PFSK-1 (cell line): ENCODE results near the gene ZNF737. TPM values are rescaled to one million over a fixed set of nuclear protein-coding genes. Genes with fewer than 3 reads are reported as not detected.

Source experiments
- FOXP2 ChIP-seq: optimal IDR thresholded peaks from 2 replicates; pipeline ENCODE3; 2011; ENCODE audit warnings: borderline replicate concordance, control low read depth, inconsistent platforms; ENCODE audit not compliant: insufficient read depth; ENCODE audit errors: extremely low read length, extremely low read depth
- POLR2AphosphoS5 ChIP-seq: IDR thresholded peaks from 2 replicates; pipeline ENCODE4 v1.6.1; 2012; ENCODE audit warnings: low read depth, mild to moderate bottlenecking, control low read depth, low read length, moderate library complexity
- REST ChIP-seq, 2 experiments: IDR thresholded peaks; 2 replicates each; pipeline versions ENCODE4 v1.6.1 to v1.8.0; 2011 to 2012; ENCODE audit warnings: low read depth in 2 of 2, low read length in 2 of 2, control low read depth in 1 of 2, inconsistent platforms in 1 of 2, mild to moderate bottlenecking in 1 of 2, moderate library complexity in 1 of 2; ENCODE audit not compliant: insufficient read depth in 1 of 2
- SIN3A ChIP-seq: IDR thresholded peaks from 2 replicates; pipeline ENCODE4 v1.6.1; 2012; ENCODE audit warnings: mild to moderate bottlenecking, low read length, moderate library complexity, borderline replicate concordance; ENCODE audit not compliant: insufficient read depth
- TAF1 ChIP-seq: IDR thresholded peaks from 2 replicates; pipeline ENCODE4 v1.6.1; 2012; ENCODE audit warnings: low read length, control low read depth, borderline replicate concordance; ENCODE audit not compliant: insufficient read depth
- polyA plus RNA-seq: library from polyadenylated mRNA; unstranded; fragments of >200 nt; gene quantifications from one replicate; pipeline ENCODE4 v1.2.1, GENCODE V29; 2012; ENCODE audit warnings: low read depth, missing spikeins; ENCODE audit not compliant: insufficient read length

ZNF737 gene
- 0.30 TPM for polyA plus RNA-seq

- TF ChIP-seq POLR2AphosphoS5 (peak; percentile 71), TAF1 (peak; percentile 71; the same call in 1 of the 2 replicates), REST (IDR thresholded peaks at IDR 0.05; ENCODE audit: insufficient read depth in 1 of 2, low read depth in 2 of 2, low read length in 2 of 2) (no peak), SIN3A (no peak), FOXP2 (no peak)
Measured at GRCh38 chr19:20565321-20566018, at the start of gene ZNF737. Gene ZNF737, minus strand, starts transcription at chr19:20565781. Its CDS starts 141 bp downstream, at chr19:20565640.

GRCh38 chr19:20612711-20613316 lies 47.2 kb upstream of the ZNF737 start:
- TF ChIP-seq POLR2AphosphoS5 (no peak), REST (IDR thresholded peaks at IDR 0.05; ENCODE audit: insufficient read depth in 1 of 2, low read depth in 2 of 2, low read length in 2 of 2) (no peak), SIN3A (no peak), FOXP2 (no peak), TAF1 (no peak)

DNA sequence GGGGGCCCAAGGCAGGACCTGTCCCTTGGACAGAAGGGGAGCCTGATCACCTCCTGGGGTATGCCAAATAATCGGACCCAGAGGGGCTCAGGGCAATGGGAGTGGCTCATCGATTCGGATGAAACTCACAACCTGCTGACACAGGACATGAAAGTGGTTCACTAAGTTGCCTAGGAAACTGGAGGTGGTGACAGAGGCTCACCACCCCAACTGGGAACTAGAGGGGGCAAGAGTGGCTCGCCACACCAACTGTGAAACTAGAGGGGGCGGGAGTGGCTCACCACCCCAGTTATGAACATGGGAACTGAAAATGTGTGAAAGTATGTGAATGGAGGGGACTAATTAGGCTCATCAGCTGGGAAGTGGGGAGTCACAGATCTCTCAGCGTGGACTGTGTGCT lies 46.3 kb upstream of the ZNF737 start:
- no peak for TF ChIP-seq TAF1
- no peak for TF ChIP-seq FOXP2
- no peak for TF ChIP-seq SIN3A
- TF ChIP-seq REST (IDR thresholded peaks at IDR 0.05; ENCODE audit: insufficient read depth in 1 of 2, low read depth in 2 of 2, low read length in 2 of 2), result no peak
- TF ChIP-seq POLR2AphosphoS5, result no peak

DNA sequence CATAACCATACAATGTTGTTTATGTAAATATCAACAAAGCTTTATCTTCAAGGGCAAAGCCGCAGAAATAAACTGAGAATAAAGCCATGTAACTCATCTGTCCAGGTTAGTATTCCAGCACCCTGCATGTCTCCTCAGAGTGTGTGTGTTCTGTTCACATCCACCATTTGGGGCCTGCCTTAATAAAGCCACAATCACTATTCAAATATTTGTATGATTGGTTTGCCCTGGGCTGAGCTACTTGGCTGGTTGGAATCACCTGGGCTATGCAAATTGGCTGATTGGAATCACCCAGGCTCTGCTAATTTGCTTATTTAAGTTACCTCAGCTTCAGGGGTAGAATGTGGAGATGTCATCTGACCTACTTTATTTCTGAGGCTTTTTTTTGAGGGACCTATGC lies 42.4 kb upstream of the ZNF737 start:
- no peak for TF ChIP-seq POLR2AphosphoS5
- TF ChIP-seq TAF1, result no peak
- TF ChIP-seq REST (IDR thresholded peaks at IDR 0.05; ENCODE audit: insufficient read depth in 1 of 2, low read depth in 2 of 2, low read length in 2 of 2), result no peak
- no peak for TF ChIP-seq SIN3A
- no peak for TF ChIP-seq FOXP2
